GM19467 (cell line): ENCODE data around the gene ZNF74.

ENCODE experiments used
- ATAC-seq: cut with Tn5 transposase; IDR thresholded peaks from one replicate; pipeline ENCODE4 v1.9.1; 2021; ENCODE audit warnings: mild to moderate bottlenecking, moderate library complexity; ENCODE audit not compliant: unreplicated experiment

Gene ZNF74

GRCh38 chr22:20430720-20431510 lies 37.0 kb downstream of the ZNF74 start:
- ATAC-seq, result no peak

DNA sequence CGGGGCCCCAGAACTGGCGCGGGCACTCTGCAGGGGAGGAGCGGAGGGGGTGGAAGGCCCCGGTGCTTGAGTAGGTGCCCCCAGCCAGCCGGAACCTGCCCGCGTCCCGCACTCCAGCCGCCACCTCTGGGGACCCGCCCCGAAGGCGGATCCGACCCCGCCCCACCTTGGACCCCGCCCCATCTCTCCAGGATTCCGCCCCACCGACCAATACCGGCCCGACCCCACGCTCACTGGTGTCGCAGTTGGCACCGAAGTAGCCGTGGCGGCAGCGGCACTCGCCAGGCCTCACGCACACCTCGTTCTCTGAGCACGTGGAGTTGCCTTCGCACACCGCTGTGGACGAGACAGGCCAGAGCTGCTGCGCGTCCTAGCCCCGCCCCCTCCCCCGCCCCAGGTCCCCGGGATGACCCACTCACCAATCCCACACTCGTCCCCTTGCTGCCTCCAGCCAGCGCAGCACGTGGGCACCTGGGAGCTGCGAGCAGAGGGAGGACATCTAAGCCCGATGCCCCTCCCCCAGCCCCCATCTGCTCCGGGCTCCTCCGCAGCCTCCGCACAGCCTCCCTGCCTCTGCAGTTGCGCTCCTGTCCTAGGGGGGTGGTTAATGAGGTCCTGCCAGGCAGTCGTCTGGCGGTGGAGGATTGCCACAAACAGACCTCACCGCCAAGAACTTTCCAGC lies 37.7 kb downstream of the ZNF74 start:
- ATAC-seq, result no peak

DNA sequence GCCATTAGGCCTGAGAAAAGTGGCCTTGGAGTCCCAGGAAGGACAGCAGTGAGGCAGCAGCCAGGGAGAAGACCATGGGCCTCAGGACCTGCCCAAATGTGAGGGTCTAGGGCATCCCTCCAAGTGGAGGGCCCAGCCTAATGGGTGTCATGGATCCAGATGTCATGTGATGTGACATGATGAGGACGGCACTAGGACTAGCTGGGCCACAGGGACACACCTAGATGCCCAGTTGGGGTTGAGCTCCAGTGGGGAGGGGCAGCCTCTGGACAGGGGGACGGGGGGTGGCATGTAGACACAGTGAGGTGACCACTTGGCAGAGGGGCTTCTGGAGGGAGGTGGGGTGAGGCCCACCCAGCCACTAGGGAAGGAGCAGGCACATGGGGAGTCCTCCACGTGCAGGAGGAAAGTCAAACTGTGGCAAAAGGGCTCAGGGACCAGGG lies 38.3 kb downstream of the ZNF74 start:
- no peak for ATAC-seq

DNA sequence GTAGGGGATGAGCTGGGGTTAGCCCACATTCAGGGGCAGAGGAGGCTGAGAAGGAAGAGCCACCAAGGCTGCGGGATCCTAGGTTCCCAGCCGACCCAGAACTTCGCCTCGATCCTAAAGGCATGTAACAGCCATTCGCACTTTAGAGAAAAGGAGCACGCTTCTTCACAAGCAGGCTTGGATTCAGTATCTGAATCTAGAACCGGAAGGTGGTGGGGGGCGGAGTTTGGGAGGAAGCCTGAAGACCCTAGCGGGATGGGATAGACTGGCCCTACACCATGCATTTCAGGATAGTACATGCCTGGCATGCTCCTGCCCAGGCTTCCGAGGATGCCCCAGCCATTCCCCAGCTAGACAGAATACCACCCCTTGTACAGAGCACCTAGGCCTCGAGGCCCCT lies 39.2 kb downstream of the ZNF74 start:
- no peak for ATAC-seq

DNA sequence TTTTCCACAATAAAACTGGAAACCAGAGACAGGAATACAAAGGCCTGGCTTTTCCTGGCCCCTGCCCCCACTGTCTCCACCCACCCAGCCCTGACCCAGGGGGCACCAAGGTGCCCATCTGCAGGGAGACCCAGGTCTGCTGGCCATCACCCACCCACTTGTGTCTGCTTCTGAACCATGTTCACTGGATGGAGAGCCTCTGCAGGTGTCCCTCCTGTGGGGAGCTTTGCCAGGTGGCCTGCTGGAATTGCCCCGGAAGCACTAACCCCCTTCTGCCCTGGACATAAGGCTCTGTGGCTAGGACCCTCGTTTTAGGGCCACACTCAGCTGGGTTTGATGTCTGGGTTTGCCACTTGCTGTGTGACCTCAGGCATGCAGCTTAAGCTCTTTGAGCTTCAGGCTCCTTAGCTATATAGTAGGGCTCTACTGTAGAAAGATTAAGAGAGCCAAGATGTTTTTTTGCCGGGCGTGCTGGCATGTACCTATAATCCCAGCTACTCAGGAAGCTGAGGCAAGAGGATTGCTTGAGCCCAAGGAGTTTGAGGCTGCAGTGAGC lies 39.8 kb downstream of the ZNF74 start:
- no peak for ATAC-seq

- ATAC-seq, result no peak
Observed at GRCh38 chr22:20434264-20434751, 40.4 kb downstream of the ZNF74 start.

DNA sequence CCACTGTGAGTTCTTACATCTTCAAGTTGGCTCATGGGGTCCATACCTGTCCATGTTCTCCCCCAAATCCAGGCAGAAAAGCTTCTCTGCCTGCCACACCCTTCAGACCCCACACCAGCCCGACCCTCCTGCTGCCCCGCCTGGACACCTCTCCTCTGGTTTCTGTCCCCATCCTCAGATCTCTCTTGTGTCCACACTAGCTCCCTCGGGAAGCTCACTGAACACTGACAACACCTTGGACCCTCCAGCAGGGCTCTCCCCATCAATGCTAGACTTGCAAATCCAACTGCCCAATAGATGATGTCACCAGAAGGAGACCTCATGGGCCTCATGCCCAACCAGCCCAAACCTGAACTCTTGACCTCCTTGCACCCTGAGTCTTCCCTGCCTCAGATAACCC lies 40.8 kb downstream of the ZNF74 start:
- no peak for ATAC-seq

DNA sequence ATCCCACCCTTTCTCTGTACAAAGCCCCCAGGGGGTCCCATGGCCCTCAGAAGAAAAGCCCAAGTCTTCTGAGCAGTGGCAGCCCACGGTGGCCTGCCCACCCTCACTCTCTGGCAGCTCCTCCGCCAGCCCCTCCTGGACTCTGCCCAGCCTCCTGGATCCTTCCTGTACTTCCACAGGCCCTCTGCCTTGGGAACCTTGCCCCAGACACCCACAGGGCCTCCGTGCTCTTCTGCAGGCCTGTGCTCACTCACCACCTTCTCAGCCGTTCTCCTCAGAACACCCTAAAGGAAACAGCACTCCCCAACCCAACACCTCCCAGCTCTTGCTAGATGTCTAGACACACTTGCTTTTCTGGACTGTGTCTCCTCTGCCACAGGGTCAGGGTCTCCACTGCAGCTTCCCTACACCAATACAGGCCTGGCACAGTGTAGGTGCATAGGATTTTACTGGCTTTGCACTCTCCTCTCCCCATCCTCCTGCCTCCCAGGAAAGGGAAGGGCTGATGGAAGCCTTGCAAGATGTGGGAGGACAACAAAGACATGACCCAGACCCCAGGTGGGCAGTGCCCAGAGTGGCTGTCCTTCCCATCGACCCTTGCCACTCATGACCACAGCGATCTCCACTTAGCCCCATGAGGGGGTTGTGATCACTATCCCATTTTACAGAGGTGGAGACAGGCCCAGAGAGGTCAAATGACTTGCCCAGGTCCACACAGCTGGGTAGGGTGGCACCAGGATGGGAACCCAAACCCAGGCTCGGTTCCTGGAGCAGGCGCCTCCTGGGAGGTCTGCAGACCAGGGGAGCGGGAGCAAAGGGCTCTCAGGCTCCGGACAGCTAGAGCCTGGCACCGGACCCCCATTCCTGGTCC lies 41.7 kb downstream of the ZNF74 start:
- ATAC-seq, result no peak

- no peak for ATAC-seq
Observed at GRCh38 chr22:20436307-20436767, 42.4 kb downstream of the ZNF74 start.

GRCh38 chr22:20436768-20437612 lies 43.0 kb downstream of the ZNF74 start:
- ATAC-seq, result no peak

- ATAC-seq, result no peak
Observed at GRCh38 chr22:20437613-20438426, 43.9 kb downstream of the ZNF74 start, which contains the start of gene SCARF2. SCARF2 (minus strand) TSS chr22:20437825; CDS start chr22:20437754, 71 bp downstream.

GRCh38 chr22:20438427-20438677 lies 44.4 kb downstream of the ZNF74 start:
- ATAC-seq, result no peak

- no peak for ATAC-seq
Observed at GRCh38 chr22:20438678-20439492, 44.9 kb downstream of the ZNF74 start.

GRCh38 chr22:20439556-20439927 lies 45.6 kb downstream of the ZNF74 start:
- ATAC-seq, result no peak

- no peak for ATAC-seq
Observed at GRCh38 chr22:20439928-20440575, 46.1 kb downstream of the ZNF74 start.

- no peak for ATAC-seq
Observed at GRCh38 chr22:20440637-20441591, 47.0 kb downstream of the ZNF74 start.
